Ishikawa (cell line): ENCODE data around the gene TAF6L.

Source experiments
- RAD21 ChIP-seq: IDR thresholded peaks from 2 replicates; pipeline ENCODE4 v1.6.1; 2012; ENCODE audit warnings: low read depth
- TAF1 ChIP-seq: IDR thresholded peaks from 2 replicates; pipeline ENCODE4 v1.6.1; 2012; ENCODE audit warnings: low read depth, mild to moderate bottlenecking
- YY1 ChIP-seq: IDR thresholded peaks from 2 replicates; pipeline ENCODE4 v1.6.1; 2012; ENCODE audit warnings: low read depth
- TF ChIP-seq, protein P1 (sequence below): IDR thresholded peaks from 2 replicates; pipeline ENCODE4 v1.6.1; 2012
- TF ChIP-seq, protein P2 (sequence below): IDR thresholded peaks from 2 replicates; pipeline ENCODE4 v1.6.1; 2012; ENCODE audit warnings: low read depth, mild to moderate bottlenecking

DNA sequence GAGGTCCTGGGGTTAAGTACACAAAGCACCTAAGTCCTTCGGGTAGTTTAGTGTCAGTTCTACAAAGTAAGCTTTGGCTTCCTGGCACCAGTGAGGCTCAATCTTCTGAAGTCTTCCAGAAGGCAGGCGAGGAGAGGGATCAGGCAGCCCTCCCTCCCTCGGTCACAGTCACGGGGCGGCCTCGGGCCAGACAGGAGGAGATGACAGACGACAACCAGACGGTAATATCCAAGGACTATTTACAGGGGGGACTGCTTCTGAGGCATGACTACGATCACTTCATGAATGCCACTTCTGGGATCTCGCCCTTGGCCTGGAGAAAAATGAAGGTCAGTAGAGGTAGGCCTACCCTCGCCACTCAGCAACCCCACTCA is 21.0 kb downstream of the TAF6L start:
- TF ChIP-seq RAD21 (no peak), YY1 (no peak), TAF1 (no peak)
- TF ChIP-seq, protein P1, sequence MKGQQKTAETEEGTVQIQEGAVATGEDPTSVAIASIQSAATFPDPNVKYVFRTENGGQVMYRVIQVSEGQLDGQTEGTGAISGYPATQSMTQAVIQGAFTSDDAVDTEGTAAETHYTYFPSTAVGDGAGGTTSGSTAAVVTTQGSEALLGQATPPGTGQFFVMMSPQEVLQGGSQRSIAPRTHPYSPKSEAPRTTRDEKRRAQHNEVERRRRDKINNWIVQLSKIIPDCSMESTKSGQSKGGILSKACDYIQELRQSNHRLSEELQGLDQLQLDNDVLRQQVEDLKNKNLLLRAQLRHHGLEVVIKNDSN: no peak
- TF ChIP-seq, protein P2, sequence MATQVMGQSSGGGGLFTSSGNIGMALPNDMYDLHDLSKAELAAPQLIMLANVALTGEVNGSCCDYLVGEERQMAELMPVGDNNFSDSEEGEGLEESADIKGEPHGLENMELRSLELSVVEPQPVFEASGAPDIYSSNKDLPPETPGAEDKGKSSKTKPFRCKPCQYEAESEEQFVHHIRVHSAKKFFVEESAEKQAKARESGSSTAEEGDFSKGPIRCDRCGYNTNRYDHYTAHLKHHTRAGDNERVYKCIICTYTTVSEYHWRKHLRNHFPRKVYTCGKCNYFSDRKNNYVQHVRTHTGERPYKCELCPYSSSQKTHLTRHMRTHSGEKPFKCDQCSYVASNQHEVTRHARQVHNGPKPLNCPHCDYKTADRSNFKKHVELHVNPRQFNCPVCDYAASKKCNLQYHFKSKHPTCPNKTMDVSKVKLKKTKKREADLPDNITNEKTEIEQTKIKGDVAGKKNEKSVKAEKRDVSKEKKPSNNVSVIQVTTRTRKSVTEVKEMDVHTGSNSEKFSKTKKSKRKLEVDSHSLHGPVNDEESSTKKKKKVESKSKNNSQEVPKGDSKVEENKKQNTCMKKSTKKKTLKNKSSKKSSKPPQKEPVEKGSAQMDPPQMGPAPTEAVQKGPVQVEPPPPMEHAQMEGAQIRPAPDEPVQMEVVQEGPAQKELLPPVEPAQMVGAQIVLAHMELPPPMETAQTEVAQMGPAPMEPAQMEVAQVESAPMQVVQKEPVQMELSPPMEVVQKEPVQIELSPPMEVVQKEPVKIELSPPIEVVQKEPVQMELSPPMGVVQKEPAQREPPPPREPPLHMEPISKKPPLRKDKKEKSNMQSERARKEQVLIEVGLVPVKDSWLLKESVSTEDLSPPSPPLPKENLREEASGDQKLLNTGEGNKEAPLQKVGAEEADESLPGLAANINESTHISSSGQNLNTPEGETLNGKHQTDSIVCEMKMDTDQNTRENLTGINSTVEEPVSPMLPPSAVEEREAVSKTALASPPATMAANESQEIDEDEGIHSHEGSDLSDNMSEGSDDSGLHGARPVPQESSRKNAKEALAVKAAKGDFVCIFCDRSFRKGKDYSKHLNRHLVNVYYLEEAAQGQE: no peak
